GM21825 (cell line): ENCODE measurements around the gene SLC38A8.

Source experiments
- ATAC-seq: cut with Tn5 transposase; IDR thresholded peaks from one replicate; pipeline ENCODE4 v1.9.1; 2021; ENCODE audit warnings: mild to moderate bottlenecking, moderate library complexity; ENCODE audit not compliant: unreplicated experiment

The SLC38A8 gene

DNA sequence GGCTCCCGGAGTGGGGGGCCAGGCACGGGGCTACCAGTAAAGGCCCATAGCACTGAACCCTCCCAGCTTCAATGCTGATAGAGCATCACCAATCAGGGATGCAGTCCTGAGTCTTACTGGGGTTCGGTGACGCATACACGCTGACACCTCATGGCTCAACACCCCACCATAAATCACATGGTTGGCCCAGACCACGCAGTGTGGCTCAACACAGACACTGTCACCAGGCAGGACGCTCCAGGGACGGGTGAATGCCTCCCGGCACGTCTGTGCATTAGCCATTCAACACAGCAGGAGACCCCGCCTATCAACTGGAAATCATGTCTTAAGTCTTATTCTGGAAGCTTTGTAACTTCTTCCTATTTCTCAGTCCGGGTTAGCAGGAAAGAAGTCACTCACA lies 39.6 kb downstream of the SLC38A8 start:
- no peak for ATAC-seq

DNA sequence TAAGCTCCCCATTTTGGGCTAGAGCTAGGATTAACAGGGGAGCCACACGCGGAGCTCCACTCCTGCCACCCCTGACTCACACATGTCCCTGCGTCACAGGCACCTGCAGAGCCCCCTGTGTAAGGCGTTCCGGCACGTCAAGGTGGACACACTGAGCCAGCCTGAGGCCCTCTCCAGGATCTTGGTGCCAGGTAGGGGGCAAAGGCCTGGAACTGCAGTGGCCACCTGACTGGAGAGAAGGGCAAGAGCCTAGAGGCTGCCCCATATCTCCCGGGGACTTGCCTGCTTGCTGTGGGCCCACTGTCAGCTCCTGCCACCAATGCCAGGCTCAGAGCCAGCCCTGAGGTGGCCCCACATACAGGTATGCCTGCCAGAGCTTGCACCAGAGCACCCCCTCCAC lies 40.9 kb downstream of the SLC38A8 start:
- ATAC-seq = no peak

DNA sequence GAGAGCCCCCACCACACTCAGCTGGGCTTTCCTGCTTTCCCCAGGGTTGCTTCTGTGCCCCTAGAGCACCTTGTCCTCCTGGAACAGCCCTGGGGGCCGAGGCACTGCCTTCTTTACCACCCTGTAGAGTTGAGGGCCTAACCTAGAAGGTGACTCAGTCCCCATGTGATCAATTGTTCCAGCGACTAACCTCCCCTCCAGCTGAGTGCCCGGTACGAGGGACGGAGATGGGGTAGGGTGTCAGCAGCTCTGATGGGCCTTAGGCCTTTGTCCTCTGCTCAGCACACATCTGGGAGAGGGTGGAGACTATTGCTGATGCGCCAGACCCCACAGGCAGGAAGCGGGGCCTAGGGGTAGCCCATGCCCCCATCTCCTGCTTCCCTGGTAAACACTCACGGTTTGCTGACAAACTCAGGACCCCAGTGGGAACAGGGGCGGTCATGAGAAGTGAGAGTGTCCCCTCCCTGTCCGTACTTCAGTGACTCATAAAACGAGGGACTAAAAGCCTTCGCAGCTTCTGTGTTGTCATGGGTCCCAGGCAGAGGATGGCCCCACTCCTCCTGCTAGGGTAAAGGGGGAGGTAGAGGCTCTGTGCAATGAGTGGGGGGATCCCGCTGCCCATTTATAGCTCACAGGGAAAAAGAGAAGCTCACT lies 41.5 kb downstream of the SLC38A8 start:
- no peak for ATAC-seq

DNA sequence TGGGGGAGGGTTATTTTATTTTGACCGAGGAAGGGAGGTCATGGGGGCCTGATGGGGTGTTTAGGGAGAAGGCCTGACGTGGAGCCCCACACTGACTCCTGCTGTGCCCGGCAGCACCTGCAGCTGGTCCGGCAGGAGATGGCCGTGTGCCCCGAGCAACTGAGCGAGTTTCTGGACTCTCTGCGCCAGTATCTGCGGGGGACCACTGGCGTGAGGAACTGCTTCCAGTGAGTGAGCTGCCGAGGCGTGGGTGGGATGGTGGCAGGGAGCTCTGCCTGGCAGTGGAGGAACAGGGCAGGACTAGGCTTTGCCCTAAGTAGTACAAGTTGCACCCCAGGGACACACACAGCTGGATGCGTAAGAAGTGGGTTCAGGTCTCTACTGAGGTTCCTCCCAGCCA lies 44.5 kb downstream of the SLC38A8 start:
- no peak for ATAC-seq

DNA sequence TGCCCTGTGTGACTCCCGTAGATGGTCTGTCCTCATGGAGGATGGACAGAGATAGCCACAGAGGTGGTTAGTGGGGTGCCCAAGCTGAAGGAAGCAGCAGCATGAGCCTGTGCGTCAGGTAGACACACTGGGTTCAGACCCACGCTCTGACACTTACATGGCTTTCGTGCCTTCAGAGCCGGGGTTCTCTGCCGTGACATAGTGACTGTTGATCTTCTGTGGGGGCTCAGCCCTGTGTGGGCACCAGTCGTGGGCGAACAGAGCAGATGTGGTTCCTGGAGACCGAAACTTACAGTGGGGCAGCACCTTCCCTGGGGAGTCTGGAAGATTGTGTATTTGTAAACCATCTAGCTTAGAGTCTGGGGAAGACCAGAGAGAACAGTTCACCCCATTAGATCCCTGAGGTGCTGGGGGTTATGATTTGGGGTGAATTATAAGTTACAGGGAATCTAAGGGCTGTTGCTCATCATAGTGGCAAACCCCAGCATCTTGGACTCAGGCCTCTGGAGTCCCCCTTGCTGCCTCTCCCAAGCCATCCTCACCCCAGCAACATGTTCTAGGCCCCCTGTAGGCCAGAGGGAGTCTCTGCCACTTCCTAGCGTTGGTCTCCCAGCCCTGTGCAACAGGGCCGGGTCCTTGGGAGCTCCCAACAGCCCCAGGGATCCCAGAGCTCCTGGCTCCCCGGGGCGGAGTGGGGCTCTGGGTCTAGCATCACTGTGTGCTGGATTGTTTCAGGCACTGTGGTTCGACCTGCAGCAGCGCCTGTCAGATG lies 45.9 kb downstream of the SLC38A8 start:
- ATAC-seq = no peak

DNA sequence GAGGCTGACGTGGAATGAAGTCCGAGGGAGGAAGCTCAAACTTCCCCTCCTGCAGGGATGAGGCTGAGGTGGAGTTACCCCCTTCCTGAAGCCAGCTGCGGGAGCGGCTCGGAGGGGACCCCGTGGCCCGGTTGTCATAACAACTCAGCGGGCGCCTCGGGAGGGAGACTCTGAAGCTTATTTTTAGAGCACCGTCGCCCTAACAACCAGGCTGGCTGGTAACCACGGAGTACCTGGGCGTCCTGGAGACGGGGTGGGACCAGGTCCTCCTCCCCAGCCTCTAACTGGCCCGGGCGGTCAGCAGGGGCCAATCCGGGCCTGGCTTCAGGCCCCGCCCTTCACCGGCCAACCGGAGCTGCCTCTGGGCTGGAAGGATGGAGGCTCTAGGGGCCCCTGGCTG lies 46.8 kb downstream of the SLC38A8 start:
- ATAC-seq = no peak

DNA sequence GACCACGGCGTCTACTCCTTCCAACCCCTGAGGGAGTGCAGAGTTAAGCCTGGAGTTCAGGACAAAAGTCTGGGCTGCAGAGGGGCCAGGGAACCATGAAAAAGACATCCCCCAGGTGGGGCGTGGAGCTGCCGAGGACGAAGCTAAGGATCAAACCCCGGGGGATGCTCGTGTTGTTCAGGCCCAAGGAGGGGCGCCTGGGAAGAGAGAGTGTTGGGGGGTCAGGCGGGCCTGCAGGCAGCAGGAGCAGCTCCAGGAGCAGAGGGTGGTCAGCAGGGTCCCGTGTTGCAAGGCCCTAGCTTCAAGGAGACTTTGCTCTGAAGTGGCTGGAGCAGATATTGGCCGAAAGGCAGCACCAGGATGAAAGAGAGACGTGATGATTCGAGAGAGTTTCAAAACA lies 47.9 kb downstream of the SLC38A8 start:
- ATAC-seq = no peak

DNA sequence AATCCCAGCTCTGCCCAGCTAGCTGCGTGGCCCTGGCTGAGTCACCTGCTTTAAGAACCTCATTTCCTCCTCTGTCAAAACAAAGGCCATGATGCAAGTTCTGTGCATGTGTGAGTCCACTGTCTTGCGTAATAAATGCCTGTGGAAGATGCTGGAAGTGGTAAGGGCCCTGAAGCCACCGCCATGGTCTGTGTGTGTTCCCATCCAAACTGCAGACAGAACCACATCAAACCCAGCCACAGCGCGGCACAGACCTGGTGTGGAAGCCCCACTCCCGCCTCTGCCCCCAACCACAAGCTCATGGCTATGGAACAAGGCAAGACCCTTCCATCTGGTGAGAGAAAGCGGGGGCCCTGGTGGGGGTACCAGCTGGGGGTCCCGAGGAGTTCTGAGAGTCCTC lies 48.5 kb downstream of the SLC38A8 start:
- ATAC-seq = no peak

DNA sequence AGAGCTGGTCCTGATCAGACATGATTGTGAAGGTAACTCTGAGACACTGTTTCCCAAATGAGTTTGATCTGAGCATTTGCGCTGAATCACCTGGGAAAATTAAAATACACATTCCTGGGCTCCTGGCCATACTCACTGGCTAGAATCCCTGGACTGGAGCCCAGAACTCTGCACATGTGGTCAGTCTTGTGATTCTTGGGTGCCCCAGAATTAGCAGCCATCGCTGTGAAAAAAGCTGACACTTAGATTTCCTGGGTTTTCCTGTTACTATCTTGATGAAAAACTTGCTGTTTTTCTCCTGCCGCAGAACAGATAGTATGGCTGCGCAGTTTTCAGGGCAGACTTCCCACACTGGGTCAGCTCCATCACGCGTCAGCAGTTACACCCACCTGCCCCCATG lies 50.0 kb downstream of the SLC38A8 start:
- ATAC-seq = no peak

DNA sequence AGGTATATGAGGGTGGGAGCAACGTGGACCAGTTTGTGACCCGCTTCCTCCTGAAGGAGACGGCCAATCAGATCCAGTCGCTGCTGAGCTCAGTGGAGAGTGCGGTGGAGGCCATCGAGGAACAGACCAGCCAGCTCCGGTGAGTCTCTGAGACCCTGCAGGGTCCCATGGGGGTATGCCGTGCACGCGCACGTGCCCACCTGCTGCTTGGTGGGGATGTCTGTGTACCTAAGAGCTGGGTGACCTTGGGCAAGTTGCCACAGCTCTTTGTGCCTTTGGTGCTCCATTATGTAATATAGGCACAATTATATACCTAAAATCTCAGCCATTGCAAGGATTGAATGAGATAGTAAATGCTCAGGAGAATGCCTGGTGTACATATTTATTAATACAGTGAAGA lies 52.1 kb downstream of the SLC38A8 start:
- no peak for ATAC-seq

DNA sequence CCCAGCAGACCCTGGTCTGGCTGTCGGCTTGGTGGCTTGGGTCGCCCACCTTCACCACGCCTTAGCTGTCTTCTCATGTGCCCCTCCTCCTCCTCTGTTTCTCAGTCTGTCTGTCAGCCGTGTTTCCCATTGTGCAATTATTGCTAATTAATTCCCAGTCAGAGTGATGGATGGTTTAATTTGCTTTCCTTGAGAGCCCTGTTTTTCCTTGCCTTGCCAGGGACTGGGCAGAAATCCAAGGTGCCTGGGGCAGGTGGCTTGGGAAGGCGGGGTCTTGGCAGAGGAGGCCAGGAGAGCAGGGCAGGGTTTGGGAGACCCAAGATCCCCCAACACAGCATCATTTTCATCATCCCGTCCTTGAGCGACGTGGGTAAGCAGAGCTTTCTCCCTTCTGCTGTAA lies 53.3 kb downstream of the SLC38A8 start:
- no peak for ATAC-seq

DNA sequence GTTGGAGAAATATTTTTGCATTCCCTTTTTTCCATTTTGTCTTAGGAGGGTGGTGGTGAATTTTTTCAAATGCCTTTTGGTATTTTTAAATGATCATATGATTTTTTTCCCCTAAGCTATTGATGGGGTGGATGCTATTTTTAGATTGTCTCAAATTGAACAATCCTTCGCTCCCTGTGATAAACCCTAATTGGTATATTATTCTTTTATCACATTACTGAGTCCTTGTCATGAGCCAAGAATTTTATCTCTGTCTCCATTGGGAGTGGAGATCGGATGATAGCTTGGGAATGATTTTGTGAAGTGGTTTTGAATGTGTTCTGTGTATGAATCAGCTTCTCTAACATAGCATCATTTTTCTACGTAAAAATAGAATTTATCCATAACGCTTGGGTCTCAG lies 59.1 kb downstream of the SLC38A8 start:
- no peak for ATAC-seq

DNA sequence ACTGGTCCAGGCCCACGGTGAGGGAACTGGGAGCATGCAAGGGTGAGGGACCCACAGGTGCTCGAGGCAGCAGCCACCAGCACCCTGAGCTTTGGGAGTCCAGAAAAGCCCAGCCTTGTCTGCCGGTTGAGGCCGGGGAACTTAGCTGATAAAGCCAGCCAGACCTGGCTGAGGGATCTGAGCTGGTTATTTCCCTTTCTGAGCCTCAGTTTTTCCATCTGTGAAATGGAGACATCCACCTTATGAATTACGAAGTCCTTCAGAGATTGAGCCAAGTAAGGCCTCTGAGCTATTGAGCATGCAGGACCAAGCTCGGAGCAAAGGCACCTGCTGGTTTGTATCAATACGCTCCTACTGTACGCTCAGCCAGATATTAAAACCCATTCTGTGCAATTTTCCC lies 60.8 kb downstream of the SLC38A8 start:
- ATAC-seq = no peak

DNA sequence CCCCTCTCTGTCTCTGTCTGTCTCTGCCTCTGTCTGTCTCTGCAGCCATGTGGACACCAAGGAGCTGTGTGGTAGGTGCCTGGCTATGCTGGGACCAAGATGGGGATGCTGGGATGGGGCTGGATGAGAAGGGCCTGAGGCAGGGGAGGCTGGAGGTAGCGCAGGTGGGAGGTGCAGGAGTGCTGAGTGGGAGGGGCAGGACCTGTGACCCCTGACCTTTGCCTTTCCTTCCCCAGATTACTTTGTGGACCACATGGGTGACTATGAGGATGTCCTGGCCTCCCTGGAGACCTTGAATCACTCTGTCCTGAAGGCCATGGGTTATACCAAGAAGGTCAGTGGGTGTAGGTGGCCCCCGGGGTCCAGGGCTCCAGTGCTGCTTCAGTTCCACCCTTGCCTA lies 61.8 kb downstream of the SLC38A8 start:
- ATAC-seq = no peak

DNA sequence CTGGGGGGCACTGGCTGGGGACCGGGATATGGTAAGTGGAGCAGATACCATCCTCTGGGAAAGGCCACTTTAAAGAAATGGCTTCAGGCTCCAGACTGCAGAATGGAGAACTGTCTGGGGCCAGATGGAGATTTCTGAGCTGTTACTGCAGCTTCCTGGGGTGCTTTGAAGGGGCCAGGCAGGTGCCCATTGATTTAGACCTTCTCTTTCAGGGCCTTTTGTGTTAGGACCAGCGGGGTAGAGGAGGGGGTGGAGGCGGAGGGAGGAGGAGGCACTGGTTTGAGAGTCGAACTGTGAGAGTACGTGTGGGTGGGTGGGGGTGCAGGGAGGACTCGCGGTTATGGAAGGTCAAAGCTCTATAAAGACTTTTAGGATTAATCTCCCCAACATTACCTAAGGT lies 63.2 kb downstream of the SLC38A8 start:
- ATAC-seq = no peak

DNA sequence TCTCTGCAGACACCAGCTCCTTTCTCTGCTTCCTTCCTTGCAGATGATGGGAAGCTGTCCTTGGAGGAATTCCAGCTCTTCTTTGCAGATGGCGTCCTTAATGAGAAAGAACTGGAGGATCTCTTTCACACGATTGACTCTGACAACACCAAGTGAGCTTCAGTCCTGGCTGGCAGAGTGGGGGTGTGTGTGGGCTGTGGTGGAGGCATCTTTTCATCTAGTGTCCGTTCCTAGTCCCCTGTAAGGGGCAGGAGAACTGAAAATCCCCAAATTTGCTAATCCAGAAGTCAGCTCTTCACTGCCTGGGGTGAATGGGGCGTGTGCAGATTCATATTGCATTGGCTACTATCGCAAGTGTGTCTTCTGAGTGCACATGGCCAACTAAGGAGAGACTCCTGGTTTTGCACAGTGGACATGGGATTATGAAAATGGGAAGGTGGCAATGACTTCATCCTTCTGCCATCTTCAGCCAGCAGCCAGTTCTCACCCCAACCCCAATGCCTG lies 64.1 kb downstream of the SLC38A8 start:
- no peak for ATAC-seq

DNA sequence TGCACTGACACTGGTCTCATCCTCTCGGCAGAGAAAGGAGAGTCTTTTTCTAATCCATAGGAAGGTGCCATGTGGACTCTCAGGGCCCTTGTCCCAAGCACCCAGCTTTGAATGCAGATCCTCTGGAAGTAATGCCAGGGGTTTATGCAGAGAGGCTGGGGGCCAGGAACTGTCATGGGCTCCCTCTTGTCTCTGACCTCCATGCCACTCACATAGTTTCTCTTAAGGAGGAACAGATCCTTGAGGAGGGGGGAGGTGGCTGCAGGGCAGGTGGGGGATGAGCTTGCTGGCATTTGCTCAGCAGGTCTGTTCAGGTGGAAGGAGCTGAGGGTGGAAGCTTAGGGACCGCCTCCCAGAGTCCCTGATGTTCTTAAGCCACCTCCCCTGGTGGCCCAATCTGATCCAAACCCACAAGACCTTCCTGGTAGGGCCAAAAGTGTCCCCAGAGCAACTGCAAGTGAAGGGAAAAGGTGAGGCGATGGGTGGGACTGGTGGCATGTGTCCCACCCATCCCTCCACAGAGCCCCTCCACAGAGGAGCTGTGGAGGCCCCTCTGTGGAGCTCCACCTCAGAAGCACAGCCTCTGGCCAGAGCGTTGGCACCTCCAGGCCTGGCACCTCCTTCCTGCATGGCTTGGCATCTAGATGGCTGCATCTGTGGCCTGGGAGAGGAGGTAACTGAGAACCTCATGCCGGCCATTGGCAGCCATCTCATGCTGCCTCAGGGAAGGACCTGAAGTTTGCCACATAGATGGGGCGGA lies 65.4 kb downstream of the SLC38A8 start:
- no peak for ATAC-seq

DNA sequence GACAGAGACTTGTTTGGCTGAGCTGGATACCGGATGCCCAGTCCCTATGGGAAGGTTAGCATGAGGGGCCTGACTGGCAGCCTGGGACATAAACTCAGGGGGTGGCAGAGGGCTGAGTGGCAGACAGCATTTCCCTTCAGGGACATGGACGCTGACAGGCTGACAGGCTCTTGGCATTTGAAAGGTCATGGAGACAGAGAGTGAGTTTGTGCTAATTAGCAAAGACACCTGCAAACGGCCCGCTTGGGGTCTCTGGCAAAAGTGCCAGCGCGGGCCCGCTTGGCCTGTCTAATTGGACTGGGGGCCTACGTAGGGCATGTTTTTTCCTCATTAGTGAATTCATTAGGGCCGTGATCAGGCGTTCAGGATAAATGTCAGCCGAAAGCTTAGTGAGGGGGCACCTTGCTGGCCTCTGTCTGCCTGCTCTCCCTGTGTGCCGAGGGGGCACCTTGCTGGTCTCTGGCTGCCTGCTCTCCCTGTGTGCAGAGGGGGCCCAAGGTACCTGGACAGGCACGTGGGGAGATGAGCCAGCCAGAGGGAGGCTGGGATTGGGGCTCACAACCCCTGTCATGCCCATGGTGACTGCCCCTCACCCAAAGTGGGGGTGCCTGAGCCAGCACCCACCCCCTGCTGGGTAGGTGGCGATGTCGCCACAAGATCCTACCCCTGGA lies 66.9 kb downstream of the SLC38A8 start:
- no peak for ATAC-seq

DNA sequence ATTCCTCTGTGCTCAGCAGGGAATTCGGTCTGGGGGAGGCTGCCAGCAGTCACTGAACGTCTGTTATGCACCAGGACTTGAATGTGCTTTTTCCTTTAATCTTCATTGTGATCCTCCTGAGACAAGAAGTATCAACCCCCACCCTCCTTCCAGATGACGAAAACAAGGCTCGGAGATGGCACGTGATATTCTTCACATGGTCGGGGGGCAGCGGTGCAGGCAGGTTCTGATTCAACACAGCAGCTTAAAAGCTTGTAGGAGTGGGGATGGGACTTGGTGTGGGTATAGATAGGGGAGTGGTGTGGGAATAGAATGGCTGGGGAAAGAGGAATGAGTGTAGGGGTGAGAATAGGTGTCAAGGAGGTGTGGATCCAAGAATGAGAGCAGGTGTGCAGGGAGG lies 68.1 kb downstream of the SLC38A8 start:
- no peak for ATAC-seq

DNA sequence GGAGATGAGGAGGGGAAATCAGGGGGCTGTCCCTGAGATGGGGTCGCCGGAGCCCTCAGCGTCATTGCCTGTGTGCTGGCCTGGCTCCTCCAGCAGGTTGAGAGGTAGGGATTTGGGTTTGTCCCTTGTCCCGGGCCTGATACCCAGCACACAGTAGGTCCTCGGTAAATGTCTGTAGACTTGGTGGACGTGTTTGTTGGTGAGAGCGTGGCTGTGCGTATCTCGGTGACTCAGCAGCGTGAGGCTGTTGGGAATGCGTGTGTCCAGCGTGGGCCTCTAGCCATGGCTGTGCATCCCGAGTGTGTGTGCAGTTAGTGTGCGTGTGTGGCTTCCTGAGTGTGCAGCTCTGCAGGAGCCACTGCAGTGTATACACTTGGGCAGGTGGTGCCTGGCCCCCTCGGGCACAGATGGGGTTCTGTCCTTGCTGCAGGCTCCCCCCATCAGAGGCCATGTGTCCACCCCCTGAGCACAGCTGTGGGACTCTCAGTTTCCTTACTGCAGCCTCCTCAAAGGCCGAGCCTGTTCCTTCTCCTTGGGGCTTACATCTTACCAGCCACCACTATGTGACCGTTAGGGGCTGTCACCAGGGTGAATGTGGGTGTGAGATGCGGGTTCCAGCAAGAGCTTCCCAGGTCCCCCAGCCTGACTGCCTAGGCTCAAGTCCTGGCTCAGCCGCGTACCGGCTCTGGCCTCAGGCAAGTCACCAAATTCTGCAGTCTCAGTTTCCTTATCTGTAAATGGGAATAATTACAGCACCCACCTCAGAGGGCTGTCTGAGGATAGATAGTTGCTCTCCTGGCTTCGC lies 68.8 kb downstream of the SLC38A8 start:
- ATAC-seq = no peak

DNA sequence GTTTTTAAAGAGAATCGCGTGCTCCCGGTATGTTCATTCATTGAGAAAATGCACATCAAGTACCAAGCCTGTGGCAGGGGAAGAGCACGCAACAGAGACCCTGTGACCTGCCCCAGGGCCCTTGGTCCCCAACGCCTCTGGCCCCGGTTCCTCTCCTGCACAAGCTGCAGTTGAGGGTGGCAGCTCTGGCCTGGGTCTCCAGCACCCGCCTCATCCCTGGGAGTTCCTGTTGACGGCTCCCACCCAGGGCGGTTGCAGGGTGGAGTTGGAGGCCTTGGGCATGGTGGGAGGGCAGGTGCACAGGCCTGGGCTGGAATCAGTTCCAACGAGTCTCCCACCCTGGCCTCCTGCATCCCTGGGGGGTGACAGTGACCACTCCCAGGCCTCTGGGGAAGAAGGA lies 69.5 kb downstream of the SLC38A8 start:
- no peak for ATAC-seq
